ENCODE data around the gene DDX46. TPM values are rescaled to one million over a fixed set of nuclear protein-coding genes. Genes with fewer than 3 reads are reported as not detected.

Gene DDX46
- polyA plus RNA-seq, 2 of the 4 experiments (the other 2 are of a cell fraction) = 104 TPM

DNA sequence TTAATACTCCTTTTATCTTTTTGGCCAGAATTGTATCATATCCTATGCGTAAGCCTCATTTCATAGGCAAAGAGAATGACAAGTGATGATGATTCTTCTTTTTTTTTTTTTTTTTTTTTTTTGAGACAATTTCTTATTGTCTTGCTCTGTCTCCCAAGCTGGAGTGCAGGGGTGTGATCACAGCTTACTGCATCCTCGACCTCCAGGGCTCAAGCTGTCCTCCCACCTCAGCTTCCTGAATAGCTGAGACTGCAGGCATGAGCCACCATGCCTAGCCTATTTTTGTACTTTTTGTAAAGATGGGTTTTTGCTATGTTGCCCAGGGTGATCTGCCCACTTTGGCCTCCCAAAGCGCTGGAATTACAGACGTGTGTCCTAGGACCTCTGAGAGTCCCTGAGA lies 45.2 kb downstream of the DDX46 start:
- no peak for FAIRE-seq
- no peak overlapping the region for H3K27ac ChIP-seq
- no peak overlapping the region for H3K4me2 ChIP-seq
- H3K9me3 ChIP-seq = no peaks in the 10 kb centered on the region
- H3K4me3 ChIP-seq = no peak overlapping the region
- 91% methylated on average over 4 of the region's 4 CpGs for WGBS (ENCODE audit: missing lambda C conversion rate)
- no peak for ATAC-seq
- no peaks in the 10 kb centered on the region for H3K4me1 ChIP-seq
- no peak for TF ChIP-seq CBX8 (IDR thresholded peaks at IDR 0.05)
- no peak for DNase-seq (ENCODE audit: low read depth in 1 of 2, low spot score in 1 of 2)
- ChIA-PET CTCF (no interaction called here), POLR2A (no interaction called here)

DNA sequence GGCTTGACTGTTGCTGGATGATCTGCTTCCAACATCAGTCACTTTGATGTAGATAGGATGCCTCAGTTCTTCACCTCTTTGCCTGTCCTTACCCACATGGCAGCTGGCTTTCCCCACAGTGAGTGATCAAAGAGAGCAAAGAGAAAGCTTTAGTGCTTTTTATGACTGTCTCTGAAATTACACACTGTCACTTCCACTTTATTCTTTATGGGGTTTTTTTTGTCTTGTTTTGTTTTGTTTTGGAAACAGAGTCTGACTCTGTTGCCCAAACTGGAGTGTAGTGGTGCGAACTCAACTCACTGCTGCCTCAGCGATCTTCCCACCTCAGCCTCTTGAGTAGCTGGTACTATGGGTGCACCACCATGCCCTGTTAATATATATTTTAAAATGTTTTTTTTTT lies 54.8 kb downstream of the DDX46 start:
- DNase-seq (ENCODE audit: low read depth in 1 of 2, low spot score in 1 of 2) = no peak
- FAIRE-seq = no peak
- ChIA-PET POLR2A (no interaction called here), CTCF (interaction anchor here (1.2 kb wide), 1 partner anchor 21 kb away, joined by 8 read pairs; no protein-coding TSS in a partner anchor)
- ATAC-seq = no peak
- H3K27ac ChIP-seq = no peak overlapping the region
- no peaks in the 10 kb centered on the region for H3K9me3 ChIP-seq
- TF ChIP-seq FOSB (CRISPR knock-in tag; IDR thresholded peaks at IDR 0.05) (no peak), KDM1A (IDR thresholded peaks at IDR 0.05; ENCODE audit: low read depth) (no peak), ZSCAN20 (CRISPR knock-in tag; IDR thresholded peaks at IDR 0.05) (no peak), POLR2AphosphoS2 (conservative IDR thresholded peaks at IDR 0.05; ENCODE audit: low read length) (no peak), FOSL2 (IDR thresholded peaks at IDR 0.05) (no peak), FOSL2 (CRISPR knock-in tag; IDR thresholded peaks at IDR 0.05) (no peak)
- no peak overlapping the region for H3K4me2 ChIP-seq
- 100% methylated on average over 2 of the region's 2 CpGs for WGBS (ENCODE audit: missing lambda C conversion rate)
- no peaks in the 10 kb centered on the region for H3K4me1 ChIP-seq
- no peak overlapping the region for H3K4me3 ChIP-seq

DNA sequence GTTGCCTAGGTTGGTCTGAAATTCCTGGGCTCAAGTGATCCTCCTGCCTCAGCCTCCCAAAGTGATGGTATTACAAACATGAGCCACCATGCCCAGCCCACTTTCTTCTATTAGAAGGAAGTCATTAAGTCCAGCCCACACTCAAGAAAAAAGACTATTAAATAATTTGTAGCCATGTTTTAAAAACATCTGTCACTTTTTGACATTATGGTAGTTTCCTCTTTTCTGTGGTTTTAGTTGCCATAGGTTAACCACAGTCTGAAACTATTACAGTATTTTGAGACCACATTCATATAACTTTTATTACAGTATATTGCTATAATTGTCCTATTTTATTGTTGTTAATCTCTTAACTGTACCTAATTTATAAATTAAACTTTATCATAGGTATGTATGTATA lies 55.2 kb downstream of the DDX46 start:
- CTCF ChIA-PET = interaction anchor here (1.2 kb wide), 1 partner anchor 22 kb away, joined by 8 read pairs; no protein-coding TSS in a partner anchor
- no peak for FAIRE-seq
- POLR2A ChIA-PET = no interaction called here

More for the DNA sequence above, 55.2 kb downstream of the DDX46 start:
- no peak overlapping the region for H3K27ac ChIP-seq
- TF ChIP-seq HOXB5 (CRISPR knock-in tag; IDR thresholded peaks at IDR 0.05) = no peak
- no peak for TF ChIP-seq JUNB (IDR thresholded peaks at IDR 0.05)
- TF ChIP-seq HEYL (CRISPR knock-in tag; IDR thresholded peaks at IDR 0.05) = no peak
- no peak for TF ChIP-seq TFCP2L1 (CRISPR knock-in tag; IDR thresholded peaks at IDR 0.05)
- TF ChIP-seq MAZ (IDR thresholded peaks at IDR 0.05; ENCODE audit: borderline replicate concordance, low read depth, low read length) = no peak
- TF ChIP-seq, protein P1, sequence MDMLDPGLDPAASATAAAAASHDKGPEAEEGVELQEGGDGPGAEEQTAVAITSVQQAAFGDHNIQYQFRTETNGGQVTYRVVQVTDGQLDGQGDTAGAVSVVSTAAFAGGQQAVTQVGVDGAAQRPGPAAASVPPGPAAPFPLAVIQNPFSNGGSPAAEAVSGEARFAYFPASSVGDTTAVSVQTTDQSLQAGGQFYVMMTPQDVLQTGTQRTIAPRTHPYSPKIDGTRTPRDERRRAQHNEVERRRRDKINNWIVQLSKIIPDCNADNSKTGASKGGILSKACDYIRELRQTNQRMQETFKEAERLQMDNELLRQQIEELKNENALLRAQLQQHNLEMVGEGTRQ (IDR thresholded peaks at IDR 0.05) = no peak
- TF ChIP-seq, protein P2, sequence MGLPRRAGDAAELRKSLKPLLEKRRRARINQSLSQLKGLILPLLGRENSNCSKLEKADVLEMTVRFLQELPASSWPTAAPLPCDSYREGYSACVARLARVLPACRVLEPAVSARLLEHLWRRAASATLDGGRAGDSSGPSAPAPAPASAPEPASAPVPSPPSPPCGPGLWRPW (IDR thresholded peaks at IDR 0.05) = no peak
- no peak for TF ChIP-seq SMC3 (IDR thresholded peaks at IDR 0.05)
- TF ChIP-seq, protein P3, sequence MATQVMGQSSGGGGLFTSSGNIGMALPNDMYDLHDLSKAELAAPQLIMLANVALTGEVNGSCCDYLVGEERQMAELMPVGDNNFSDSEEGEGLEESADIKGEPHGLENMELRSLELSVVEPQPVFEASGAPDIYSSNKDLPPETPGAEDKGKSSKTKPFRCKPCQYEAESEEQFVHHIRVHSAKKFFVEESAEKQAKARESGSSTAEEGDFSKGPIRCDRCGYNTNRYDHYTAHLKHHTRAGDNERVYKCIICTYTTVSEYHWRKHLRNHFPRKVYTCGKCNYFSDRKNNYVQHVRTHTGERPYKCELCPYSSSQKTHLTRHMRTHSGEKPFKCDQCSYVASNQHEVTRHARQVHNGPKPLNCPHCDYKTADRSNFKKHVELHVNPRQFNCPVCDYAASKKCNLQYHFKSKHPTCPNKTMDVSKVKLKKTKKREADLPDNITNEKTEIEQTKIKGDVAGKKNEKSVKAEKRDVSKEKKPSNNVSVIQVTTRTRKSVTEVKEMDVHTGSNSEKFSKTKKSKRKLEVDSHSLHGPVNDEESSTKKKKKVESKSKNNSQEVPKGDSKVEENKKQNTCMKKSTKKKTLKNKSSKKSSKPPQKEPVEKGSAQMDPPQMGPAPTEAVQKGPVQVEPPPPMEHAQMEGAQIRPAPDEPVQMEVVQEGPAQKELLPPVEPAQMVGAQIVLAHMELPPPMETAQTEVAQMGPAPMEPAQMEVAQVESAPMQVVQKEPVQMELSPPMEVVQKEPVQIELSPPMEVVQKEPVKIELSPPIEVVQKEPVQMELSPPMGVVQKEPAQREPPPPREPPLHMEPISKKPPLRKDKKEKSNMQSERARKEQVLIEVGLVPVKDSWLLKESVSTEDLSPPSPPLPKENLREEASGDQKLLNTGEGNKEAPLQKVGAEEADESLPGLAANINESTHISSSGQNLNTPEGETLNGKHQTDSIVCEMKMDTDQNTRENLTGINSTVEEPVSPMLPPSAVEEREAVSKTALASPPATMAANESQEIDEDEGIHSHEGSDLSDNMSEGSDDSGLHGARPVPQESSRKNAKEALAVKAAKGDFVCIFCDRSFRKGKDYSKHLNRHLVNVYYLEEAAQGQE (IDR thresholded peaks at IDR 0.05) = no peak
- TF ChIP-seq, protein P4, sequence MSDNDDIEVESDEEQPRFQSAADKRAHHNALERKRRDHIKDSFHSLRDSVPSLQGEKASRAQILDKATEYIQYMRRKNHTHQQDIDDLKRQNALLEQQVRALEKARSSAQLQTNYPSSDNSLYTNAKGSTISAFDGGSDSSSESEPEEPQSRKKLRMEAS (IDR thresholded peaks at IDR 0.05) = no peak
- TF ChIP-seq ZNF302 (CRISPR knock-in tag; IDR thresholded peaks at IDR 0.05) = no peak
- TF ChIP-seq RAD21 (conservative IDR thresholded peaks at IDR 0.05 in 1 of 2, IDR thresholded peaks at IDR 0.05 in 1 of 2) = no peak
- TF ChIP-seq HOXB13 (CRISPR knock-in tag; IDR thresholded peaks at IDR 0.05; ENCODE audit: low read depth) = no peak
- no peak for TF ChIP-seq ESRRA (IDR thresholded peaks at IDR 0.05; ENCODE audit: borderline replicate concordance, low read length)
- no peak for TF ChIP-seq CHD2 (IDR thresholded peaks at IDR 0.05; ENCODE audit: low read length, partially characterized antibody)
- no peak for TF ChIP-seq GATA3 (IDR thresholded peaks at IDR 0.05; ENCODE audit: borderline replicate concordance)
- ATAC-seq = no peak
- DNase-seq (ENCODE audit: low read depth in 1 of 2, low spot score in 1 of 2) = no peak
- no peak overlapping the region for H3K4me3 ChIP-seq
- no peaks in the 10 kb centered on the region for H3K9me3 ChIP-seq
- H3K4me1 ChIP-seq = no peaks in the 10 kb centered on the region
- H3K4me2 ChIP-seq = no peak overlapping the region
